ENCODE data around the gene PRM3. TPM values are rescaled to one million over a fixed set of nuclear protein-coding genes. Genes with fewer than 3 reads are reported as not detected.

The PRM3 gene
- total RNA-seq, 1 donor from 2014 or later, result not detected

DNA sequence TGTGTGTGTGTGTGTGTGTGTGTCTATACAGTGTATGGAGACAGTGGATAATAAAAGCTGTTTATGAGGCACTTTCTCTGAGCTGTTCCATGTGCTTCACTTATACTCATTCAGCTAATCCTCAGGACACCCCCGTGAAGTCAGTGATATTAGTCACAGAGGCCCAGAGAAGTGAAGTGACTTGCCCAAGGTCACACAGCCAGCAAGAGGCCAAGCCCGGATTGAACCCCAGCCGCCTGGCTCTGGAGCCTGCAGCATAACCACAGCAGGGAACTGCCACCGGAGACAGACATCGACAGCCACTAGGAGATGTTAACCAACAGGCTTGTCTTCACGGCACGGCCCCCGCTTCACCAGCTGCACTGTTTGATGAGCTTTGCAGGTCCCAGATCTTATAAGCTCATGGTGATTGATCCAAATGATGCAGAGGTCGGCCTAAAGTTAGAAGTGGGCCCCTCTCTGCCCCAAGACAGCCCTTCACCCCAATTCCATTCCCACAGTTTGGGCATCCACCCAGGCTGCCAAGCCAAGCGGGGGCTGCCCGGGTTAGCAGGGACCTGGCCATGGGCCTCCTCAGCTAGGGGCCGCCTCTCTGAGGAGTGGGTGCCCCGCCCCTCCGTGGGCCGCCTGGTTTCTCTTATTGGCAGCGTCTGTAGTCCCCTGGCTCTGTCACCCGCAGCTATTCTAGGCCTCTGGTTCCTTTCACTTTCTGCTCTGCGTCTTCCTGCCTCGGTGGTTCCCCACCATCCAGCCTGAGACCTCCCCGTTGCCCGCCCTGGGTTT, 48.3 kb downstream of the PRM3 start:
- peak; percentile 40 for DNase-seq (ENCODE audit: low spot score)

- DNase-seq (ENCODE audit: low spot score), result peak; percentile 61
Observed at GRCh38 chr16:11224096-11224893, 49.1 kb downstream of the PRM3 start.

Other genes with a start within 250 kb of the PRM3 start
- gene SOCS1, start 17.4 kb downstream of the PRM3 start, total RNA-seq, result 6.0 TPM
- gene TNP2, start 4.3 kb downstream of the PRM3 start, total RNA-seq, result not detected
- gene PRM2, start 2.9 kb upstream of the PRM3 start, total RNA-seq, result not detected
- not detected for gene PRM1, start 7.7 kb upstream of the PRM3 start, total RNA-seq
- 4.4 TPM for gene RMI2, start 71.8 kb upstream of the PRM3 start, total RNA-seq

Data from mucosa of gallbladder (tissue), 1 donor.